K562 (cell line): ENCODE data around the gene MYOM1.

Experiments used
- CTCF ChIP-seq, 3 experiments: IDR thresholded peaks in 2 of 3; conservative IDR thresholded peaks in 1 of 3; 2 replicates each; pipeline ENCODE4 v1.5.1; 2011 to 2012; ENCODE audit warnings: low read length in 3 of 3, mild to moderate bottlenecking in 3 of 3, control low read depth in 2 of 3, improper control_type of control experiment in 1 of 3, inconsistent platforms in 1 of 3, low read depth in 1 of 3, mixed read lengths in 1 of 3, moderate library complexity in 1 of 3; ENCODE audit not compliant: insufficient read depth in 2 of 3
- JUND ChIP-seq, 2 experiments: IDR thresholded peaks; 2 replicates in 1 of 2; 3 replicates in 1 of 2; pipeline ENCODE4 v1.6.1; 2011; ENCODE audit warnings: borderline replicate concordance in 2 of 2, low read depth in 2 of 2, low read length in 2 of 2, improper control_type of control experiment in 1 of 2, missing biosample characterization in 1 of 2, missing genetic modification characterization in 1 of 2, missing genetic modification reagents in 1 of 2
- PATZ1 ChIP-seq: fragments of 250-450 bp; sonication (Bioruptor Pico); IDR thresholded peaks from 2 replicates; pipeline ENCODE4 v1.5.0; 2020; ENCODE audit warnings: mild to moderate bottlenecking, borderline replicate concordance
- RAD21 ChIP-seq, 2 experiments: fragments of 250-450 bp in 1 of 2; fragments of 450-650 bp in 1 of 2; sonication (Bioruptor Pico) in 1 of 2; formaldehyde crosslinking in 1 of 2; IDR thresholded peaks in 1 of 2; conservative IDR thresholded peaks in 1 of 2; 2 replicates each; pipeline versions ENCODE4 v1.4.0 to v1.8.0; 2020 to 2022; ENCODE audit warnings: mild to moderate bottlenecking in 2 of 2, moderate library complexity in 1 of 2
- RNF219 ChIP-seq: fragments of 250-450 bp; sonication (Bioruptor Pico); IDR thresholded peaks from 2 replicates; pipeline ENCODE4 v1.5.0; 2022; ENCODE audit warnings: mild to moderate bottlenecking
- SMAD3 ChIP-seq: fragments of 450-650 bp; formaldehyde crosslinking; conservative IDR thresholded peaks from 2 replicates; pipeline ENCODE4 v1.4.0; 2020; ENCODE audit warnings: mild to moderate bottlenecking
- TARDBP ChIP-seq: fragments of 450-650 bp; IDR thresholded peaks from 2 replicates; pipeline ENCODE4 v1.6.1; 2016
- TBP ChIP-seq: optimal IDR thresholded peaks from 2 replicates; pipeline ENCODE3; 2011; ENCODE audit warnings: low read depth, low read length, improper control_type of control experiment
- TRIM24 ChIP-seq, 2 experiments: fragments of 450-650 bp; IDR thresholded peaks; 2 replicates each; pipeline ENCODE4 v1.6.1; 2016
- ZBTB33 ChIP-seq: sonication (generic); formaldehyde crosslinking; IDR thresholded peaks from 2 replicates; pipeline ENCODE4 v1.8.1; 2023; ENCODE audit warnings: mild to moderate bottlenecking, missing genetic modification reagents

GRCh38 chr18:3212657-3213056, 7.1 kb downstream of the MYOM1 start:
- TF ChIP-seq JUND (IDR thresholded peaks at IDR 0.05; ENCODE audit: borderline replicate concordance, low read depth, low read length) (no peak), JUND (tag; IDR thresholded peaks at IDR 0.05; ENCODE audit: borderline replicate concordance, low read depth, low read length) (no peak), CTCF (IDR thresholded peaks at IDR 0.05 in 2 of 3, conservative IDR thresholded peaks at IDR 0.05 in 1 of 3; ENCODE audit: insufficient read depth in 2 of 3, low read depth in 1 of 3, low read length in 3 of 3) (no peak), TBP (no peak), TRIM24 (IDR thresholded peaks at IDR 0.05) (no peak), ZBTB33 (CRISPR knock-in tag) (no peak), RNF219 (no peak), SMAD3 (CRISPR knock-in tag) (no peak), TARDBP (no peak), PATZ1 (no peak), RAD21 (CRISPR knock-in tag; conservative IDR thresholded peaks at IDR 0.05 in 1 of 2, IDR thresholded peaks at IDR 0.05 in 1 of 2) (no peak)
